COLO829 (cell line): Measurements from ENCODE around the gene MAPRE3.

Experiments
- DNase-seq: peaks from one replicate; pipeline ENCODE4 v3.0.0; 2012; ENCODE audit warnings: low spot score

MAPRE3 gene

DNA sequence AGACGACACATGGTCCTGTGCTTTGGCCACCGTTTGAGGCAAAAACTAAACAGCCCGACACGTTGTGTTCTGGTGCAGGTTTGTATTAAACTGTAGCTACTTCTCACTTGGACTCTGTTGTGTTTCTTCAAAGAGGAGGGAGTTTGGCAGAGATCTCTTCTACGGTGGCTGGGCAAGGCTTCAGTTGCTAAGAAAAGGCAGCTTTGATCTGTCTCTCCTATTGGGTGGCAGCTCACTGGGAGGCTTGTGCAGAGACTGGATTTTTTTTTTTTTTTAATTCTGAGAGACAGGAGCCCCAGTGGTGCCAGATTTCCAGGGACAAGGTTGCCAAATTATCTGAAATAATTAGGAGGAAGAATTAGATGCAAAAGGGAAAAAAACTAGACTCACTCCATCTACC lies 20.2 kb upstream of the MAPRE3 start:
- DNase-seq: no peak

DNA sequence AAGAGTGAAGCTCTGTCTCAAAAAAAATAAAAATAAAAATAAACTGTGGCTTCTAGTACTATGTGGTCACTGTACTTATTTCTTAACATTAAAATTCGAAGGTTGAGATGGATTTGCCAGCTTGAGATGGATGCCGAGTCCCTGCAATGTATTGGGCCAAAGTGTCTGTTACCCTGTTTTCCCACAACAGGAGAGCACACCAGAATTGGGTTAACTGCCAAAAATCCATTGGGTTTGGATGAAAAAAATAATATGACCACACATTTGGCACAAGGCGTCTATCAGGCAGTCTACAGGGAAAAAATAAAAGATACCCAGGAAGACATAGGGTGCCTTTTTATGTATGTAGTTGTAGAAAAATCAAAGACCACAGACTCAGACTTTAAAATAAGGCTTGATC lies 19.2 kb upstream of the MAPRE3 start:
- DNase-seq: no peak

DNA sequence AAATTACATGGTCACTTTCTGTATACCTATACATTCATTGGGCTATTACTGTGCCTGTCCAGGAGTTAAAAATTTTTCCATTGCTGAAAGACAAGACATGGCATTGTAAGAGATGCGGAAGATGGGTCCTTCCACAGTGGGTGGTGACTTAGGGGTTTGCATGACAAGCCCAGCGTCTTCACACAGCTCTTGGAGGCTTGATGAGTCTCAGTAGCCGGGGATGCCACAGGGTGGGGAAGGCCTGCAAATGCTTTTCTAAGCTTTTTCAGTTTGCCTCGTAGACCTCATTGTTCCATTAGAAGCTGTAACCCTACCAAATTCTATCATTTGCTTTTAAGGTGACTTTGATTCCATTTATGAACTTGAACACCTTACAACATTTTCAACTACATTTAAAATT lies 18.1 kb upstream of the MAPRE3 start:
- no peak for DNase-seq

DNA sequence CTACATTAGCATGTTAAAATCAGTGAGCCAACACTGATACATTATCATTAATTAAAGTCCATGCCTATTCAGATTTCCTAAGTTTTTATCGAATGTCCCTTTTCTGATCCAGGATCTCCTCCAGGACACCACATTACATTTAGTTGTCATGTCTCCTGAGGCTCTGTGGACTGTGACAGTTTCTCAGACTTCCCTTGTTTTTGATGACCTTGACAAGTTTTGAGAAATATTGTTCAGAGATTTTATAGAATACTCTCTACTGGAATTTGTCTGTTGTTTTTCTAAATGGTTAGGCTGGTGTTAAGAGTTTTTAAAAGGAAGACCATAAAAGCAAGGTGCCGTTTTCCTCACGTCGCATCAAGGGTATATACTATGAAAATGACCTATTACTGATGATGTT lies 16.3 kb upstream of the MAPRE3 start:
- DNase-seq: no peak

DNA sequence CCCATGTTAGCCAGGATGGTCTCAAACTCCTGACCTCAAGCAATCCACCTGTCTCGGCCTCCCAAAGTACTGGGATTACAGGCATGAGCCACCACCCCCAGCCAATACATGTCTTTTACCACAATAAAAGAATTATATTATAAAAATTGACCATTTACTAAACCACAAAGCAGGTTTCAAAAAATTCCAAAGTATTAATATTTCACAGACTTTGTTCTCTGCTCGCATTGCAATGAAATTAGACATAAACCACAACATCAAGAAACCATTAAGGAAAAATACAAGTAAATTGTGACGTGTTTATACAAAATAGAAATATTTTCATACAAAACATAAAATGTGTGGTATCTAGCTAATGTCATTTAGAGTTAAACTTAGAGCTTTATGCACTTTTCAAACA lies 13.4 kb upstream of the MAPRE3 start:
- DNase-seq: no peak

DNA sequence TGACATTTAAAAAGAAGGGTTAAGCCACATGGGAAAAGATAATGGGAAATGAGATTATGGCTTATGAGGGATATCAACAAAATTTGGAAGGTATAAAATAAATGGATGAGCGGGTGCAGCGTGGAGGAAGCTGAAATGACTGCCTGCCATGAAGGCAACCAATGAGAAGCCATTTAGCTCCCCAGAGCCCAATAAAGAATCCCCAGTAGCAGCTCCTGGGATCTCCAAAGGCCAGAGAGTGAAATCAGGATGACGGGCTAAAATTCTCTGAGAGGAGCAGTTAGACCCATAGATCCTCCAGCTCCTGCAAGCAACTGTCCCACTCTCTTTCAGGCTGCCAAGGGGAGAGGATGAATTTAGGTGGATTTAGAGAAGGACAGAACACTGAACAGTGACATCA lies 12.9 kb upstream of the MAPRE3 start:
- DNase-seq: no peak

DNA sequence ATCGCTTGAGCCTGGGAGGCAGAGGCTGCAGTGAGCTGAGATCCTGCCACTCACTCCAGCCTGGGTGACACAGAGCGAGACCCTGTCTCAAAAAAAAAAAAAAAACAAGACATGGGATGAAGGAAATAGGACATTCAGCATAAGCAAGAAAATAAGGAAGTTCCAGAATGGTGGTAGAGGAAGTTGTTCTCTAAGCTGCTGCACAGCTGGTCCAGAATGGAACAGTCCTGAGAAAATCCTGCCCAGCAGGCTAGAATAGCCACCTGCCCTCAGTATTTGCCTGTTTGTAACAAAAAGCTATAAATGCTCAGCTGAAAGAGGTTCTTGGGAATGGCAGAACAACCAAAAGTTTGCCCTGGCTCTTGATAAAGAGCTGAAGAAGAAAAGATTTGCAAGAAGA lies 11.1 kb upstream of the MAPRE3 start:
- no peak for DNase-seq

DNA sequence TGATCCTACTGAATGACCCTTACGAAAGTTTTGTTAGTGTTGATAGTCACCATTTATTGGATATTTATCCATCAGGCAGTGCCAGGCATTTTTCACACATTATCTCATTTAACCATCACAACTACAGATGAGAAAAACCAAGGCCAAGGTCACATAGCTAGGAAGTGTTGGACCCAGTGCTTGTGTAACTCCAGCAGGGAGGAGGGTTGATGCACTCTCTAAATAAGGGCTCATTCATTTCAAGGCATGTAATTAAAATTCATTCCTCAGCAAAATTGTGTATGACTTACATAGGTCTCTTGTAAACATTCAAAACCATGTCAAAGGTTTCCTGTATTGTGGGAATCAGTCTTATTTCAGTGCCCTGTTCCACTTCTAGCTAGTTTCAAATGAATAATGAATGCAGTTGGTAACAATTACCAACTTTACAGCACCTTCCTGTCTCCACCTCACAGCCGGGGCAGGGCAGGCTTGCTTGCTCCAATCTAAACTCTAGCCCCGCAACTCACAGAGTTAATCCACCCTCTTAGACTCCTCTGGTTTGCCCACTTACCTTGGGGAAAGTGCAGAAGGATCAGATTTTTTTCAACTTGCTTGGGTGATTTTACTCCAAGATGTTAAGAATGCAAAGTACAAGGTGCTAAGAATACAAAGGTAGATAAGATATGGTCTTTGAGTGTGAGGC lies 5.8 kb upstream of the MAPRE3 start:
- peak; percentile 42 for DNase-seq

DNA sequence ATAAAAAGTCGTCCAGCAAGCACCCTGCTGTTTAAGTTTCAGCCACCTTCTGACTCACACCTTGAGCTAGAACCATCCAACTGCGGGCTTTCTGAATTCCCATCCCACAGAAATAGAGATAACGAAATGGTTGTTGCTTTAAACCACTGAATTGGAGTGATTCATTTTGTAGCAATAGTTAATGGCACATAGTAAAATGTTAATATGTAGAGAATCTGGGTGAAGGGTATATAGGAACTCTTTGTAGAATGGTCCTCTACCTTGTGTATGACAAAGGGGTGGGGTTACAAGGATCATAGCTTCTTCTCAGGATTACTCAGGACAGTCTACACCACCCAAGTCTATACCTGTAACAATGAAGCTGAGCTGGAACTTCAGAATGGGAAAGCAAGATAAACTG lies 2.4 kb upstream of the MAPRE3 start:
- no peak for DNase-seq

DNA sequence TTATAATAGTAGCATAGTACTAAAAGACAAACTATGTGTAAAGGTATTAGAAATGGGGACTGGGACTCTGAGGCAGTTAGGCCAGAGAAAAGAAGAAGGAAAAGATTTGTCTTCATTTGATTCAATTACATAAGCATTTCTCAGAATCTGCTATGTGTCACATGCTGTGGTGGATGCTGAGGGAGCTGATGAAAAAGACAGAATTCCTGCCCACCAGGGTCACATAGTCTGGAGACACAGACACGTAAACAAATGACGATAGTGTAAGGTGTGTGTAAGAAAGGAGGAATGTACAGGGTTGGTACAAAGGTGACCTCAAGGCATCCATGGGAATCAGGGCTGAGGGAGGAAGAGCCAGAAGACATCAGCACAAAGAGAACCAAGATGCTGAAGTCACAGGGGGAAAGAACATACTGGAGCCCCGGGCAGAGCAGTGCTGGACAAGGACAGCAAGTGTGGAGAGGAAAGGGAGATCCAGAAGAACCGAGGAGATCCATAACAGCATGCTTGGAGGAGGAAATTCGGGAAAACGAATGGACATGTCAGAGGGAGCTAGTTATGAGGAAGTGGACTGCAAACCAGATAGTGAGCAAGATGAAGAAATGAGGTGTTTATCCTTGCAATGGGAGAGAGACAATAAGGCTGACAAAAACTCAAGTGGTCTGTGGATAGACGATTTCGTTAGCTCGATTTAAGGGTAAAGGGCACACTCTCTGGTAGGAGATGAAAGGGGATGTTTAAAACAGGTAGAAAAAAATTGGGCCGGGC lies 1.2 kb upstream of the MAPRE3 start:
- DNase-seq: no peak

DNA sequence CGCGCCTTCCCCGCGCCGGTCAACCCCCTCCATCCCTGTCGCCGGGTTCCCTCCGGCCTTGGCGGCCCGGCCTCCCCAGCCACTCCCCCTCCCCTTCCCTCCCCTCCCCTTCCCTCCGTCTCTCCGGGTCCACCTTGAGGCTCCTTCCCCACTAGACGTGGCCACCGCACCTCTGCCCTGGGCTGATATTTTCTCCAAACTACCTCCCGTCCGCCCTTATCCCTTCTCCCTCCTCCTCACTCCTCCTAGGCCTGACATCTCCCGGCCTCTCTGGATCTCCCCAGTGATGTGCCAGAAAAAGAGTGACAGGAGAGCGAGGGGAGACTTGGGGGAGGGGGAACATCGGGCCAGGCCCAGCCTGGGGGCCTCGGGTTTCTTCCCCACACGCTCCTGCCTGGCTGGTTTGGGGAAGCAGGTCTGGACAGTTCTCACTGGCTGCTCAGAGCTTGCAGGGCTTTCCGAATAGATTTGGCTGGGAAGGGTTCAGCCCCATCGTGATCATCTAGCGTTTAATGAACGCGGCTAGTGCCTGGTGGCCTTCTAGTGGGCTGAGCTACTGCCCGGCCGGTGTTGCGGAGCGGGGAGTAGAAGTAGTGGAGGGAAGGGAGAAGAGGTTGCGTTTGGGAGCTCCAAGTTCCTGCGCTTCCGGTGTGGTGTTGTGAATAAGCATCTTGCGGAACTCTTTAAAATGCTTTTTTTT lies 641 bp downstream of the MAPRE3 start:
- DNase-seq: no peak

DNA sequence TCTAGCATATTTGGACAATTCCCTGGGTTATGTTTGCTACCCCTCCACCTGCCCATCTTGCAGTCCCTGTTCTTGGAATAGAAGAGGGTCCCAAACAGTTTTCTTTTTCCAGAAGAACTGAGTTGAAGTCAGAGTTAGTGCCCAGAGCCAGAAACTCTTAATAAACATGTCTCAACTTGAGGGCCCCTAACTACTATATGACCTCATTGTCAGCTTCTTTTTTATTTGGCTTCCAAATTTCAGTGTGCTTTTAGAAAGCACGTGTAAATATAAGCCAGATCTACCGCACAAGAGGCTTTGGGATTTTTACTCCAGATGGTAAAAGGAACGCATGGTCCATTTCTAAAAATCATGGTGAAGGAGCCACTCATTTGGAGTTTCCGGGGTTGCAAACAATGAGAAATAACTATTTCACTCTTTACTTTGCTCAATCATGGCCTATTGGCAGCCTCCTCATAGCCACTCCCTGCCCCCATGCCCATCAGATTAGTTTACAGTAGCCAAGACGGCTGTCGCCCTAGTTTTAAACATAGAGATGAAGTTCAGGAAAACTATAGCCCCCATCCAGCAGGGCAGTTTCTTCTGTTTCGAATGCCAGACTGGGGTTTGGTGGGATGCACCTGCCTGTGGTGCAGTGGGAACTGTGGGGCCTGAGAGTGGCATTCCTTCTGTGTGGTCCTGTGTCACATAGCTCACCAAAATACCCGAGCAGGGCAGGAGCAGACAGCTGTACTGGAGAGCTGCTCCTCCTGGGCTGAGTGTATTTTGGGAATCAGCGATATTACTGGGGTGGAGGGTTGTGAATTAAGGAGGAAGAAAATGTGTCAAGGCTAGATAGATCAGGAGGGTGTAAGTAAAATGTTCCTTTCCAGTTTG lies 1.7 kb downstream of the MAPRE3 start:
- no peak for DNase-seq

DNA sequence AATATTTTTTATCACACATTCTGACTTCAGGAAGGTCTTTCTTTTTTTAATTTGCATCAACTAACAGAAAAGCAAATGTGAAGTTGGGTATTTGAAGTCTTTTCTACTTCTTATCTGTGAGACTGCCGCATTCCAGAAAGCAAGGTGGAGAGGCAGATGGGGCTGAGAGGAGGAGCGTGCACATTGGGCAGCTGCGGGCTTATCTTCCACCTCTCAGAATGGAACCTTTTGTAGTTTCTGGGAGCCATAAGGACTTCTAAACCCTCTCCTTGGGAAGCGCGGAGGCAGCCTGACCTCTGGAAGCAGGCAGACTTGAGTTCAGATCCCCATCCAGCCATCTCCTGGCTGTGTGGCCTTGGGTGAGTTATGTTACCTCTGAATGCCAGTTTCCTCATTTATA lies 3.9 kb downstream of the MAPRE3 start:
- no peak for DNase-seq

DNA sequence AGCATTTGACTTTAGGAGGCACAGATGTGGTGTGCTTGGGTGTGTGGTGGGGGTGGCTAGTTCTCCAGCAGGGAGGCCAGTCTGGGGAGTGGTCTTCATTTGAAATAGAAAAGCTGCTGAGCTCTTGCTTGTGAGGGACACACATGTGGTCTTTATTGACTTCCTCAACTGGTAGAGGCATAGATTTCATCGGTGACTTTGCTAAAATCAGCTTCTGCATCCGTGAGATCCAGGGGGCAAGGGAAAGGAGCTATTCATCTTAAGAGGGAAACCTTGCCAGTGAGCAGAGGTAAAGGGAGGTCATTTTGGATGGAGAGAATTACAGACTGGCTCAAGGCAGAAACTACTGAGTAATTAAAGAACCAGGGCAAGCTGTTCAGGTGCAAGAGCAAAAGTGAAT lies 4.7 kb downstream of the MAPRE3 start:
- no peak for DNase-seq

DNA sequence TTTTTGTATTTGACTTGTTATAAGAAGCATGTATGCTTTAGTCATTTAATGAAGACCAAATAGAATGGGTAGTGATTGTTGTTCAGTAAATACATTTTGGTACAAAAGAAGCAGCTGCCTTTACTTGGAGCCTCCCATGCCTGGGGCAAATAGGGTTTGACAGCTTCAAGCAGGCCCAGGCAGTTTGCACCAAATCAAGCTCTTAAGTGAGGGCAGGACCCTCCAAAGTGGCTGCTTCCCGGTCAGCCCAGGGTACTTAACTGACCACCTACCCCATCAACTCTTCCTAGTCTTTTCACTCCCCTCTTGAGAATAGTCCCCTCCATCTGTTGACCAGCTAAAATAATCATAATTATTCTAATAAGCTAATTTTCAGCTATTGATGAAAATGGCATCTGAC lies 5.2 kb downstream of the MAPRE3 start:
- no peak for DNase-seq

DNA sequence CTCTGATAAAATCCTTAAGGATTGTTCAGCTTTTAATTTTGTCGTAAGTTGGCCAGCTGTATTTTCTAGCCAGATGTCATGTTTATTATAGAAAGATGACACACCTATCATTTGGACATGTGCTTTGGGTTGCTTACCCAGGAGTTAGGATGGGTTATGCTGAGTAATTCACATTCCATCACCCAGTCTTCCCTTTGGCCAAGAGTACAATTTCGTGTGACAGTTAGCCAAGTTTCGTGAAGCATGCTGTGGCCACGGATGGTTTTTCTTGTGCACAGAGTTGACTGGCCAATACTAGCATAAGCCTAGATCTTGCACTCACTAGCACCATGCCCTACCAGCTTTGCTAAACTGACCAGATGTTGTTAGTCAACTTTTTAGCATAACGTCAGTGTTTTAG lies 5.8 kb downstream of the MAPRE3 start:
- no peak for DNase-seq

DNA sequence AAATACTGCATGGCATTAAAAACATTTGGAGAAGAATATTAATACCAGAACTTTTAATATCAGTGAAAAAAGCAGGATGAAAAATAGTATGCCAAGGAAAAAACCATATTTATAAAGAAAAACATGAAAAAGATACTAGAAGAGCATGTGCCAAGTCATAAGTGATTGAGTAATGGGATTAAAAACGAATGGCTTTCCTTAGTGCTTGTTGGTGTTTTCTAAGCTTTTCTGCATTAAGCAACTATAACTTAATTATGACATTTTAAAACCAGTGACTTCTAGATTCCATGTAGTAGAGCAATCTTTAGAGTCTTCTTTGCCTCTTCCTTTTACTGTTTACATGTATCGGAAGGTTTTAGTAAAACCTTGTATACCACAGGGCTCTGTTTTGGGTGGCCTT lies 6.6 kb downstream of the MAPRE3 start:
- no peak for DNase-seq

DNA sequence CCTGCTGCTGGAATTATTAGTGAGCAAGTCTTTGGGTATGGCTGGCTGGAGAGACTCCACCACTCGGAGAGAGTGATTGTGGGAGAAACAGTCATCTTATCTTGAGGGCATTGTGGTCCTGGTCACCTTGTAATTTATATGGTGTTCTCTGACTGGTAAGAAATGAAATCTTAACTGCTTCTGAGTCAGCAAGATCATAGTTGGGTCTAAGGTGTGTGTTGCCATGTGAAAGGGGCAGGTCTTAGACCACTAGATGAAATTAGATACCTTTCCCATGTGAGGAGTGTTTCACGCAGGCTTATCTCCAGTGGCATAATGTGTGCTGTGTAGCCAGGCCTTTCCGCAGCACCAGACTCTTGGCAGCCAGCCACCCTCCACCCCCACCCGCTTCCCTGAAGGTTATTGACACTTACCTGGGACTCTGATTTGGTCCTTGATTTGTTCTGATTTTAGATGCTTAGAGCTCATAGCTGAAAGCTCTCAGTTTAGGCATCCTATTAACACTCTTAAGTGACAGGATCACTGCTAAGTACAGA lies 7.7 kb downstream of the MAPRE3 start:
- DNase-seq: no peak

DNA sequence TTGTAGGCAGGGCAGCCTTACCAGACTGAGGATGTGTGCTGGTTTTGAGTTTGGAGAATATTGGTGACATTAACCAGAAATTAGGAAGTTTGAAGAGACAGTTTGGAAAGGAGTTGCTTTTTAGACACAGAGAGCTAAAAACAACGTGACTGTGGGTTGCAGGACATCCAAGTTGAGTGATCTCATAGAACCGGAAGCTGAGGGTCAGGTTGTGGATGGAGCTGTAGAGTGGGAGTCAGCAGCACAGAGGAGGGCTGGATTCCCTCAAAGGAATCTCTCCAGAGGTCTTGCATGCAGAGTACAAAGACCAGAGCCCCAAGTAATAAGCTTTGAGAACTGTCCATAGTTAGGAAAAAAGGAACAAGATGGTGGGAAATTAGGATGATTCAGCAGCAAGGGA lies 9.3 kb downstream of the MAPRE3 start:
- no peak for DNase-seq

DNA sequence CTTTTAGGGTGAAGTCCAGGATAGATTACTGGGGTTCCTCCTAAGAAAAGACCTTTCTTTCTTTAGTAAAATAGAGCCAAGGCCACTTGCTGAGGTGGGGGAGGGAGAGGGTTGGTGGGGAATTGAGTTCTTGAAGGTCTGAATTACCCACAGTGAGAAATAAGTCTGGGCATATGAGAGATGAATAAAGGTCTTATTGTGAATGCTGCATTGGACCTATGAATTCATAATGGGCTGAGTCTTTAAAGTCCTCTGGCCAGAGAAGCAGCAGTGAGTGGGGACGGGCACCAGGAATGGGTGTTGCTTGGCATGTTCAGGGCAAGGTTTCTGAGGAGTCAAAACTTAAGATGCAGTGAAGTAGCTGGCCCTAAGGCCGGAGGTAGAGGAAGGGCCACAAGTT lies 10.5 kb downstream of the MAPRE3 start:
- peak; percentile 94 for DNase-seq

DNA sequence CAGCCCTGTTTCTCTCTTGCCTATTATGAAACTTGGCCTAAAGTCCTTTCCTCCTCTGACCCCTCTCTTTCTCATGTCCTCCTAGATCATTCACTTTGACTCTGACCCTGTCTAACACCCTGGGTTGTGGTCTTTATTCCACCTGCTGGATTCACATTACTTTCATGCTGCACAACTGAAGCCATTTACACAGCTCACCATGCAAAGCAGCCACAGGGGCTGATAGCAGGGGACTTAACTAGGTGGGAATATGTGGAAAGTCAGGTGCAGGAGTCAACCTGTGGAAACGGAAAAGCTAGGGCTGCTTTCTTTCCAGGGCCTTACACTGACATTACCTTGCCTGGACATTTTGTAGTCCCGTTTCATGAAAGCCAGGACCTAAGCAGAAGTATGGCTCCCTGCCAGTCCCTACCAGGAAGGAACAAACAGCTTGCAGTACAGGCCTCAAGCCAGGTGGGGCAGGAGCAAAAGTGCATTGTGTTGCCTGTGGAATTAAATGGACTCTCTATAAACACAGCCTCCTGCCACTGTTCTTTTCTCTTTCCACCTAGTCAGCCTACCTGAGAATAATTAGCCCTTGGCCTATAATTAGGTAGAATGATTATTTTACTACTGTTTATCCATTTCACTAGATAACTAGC lies 11.8 kb downstream of the MAPRE3 start:
- no peak for DNase-seq

DNA sequence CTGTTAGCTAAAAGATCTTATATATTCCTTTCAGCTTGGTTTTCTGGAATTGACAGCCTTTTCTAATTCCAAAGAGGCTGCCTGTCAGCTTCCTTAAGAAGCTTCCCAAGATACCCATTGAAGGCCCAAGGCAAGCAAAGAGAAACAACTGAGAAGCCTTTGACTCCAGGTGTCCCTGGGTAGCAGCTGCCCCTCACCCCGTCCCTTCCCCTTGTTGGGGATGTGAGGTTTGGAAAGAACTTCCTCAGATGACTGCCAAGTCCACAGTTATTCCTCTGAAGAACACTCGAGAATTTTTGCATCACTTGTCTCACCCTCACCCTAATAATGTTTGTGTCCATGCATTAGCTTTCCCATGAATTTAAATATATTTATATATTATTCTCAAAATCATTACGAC lies 13.3 kb downstream of the MAPRE3 start:
- no peak for DNase-seq
